ENCODE data around the gene ZMIZ2. TPM values are rescaled to one million over a fixed set of nuclear protein-coding genes. Genes with fewer than 3 reads are reported as not detected.

The ZMIZ2 gene
- total and polyA plus RNA-seq, 2 experiments from 2014 or later, result 15.5 to 46.1 TPM

DNA sequence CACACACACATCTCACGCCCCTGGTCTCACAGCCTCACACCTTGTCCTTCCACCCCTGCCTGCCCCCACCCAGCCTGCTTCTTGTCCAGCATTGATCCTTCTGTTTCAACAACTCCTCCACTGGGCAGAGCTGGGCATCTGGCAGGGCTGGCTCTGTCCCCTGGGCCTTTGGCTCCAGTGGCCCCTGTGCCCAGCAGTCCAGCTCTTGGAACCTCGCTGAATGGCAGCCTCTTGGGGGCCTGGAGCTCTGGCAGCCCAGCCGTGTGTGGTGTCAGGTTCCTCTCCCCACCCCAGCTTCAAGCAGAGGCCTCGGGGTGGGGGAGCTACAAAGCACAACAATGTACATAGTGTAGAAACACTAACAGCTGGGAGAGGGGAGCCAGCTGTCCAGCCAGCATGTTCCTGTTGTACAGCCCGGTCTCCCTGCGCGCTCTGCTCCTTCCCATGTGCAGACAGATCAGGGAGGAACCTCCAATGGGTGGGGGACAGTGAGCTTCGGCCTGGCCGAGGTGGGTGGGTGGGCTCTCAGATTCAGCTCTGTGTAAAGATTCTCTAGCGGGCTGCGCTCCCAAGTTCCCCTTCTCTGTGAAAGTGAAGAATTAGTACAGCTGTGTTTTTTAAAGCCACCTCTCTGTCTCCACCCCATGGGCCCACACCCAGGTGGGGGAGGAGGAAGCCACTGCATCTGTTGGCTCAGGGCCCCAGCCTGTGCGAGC lies 19.4 kb downstream of the ZMIZ2 start (continued):
- no peak for TF ChIP-seq ZNF462 (CRISPR knock-in tag; IDR thresholded peaks at IDR 0.05)
- TF ChIP-seq REST (IDR thresholded peaks at IDR 0.05; ENCODE audit: unreplicated experiment), result no peak

GRCh38 chr7:44768628-44769371 lies 20.2 kb downstream of the ZMIZ2 start:
- no peaks in the 10 kb centered on the region for H3K27me3 ChIP-seq (ENCODE audit: insufficient read depth)
- no peak overlapping the region for H3K27ac Mint-ChIP-seq
- H3F3A ChIP-seq (replicated peaks; ENCODE audit: low read depth), result 0 out of 2 replicates have a peak, but pooled peaks cover 3% of the 10 kb centered on the region

More at GRCh38 chr7:44768628-44769371, 20.2 kb downstream of the ZMIZ2 start:
- Histone ChIP-seq H3K4me3 (no peak overlapping the region), H3K36me3 (ENCODE audit: insufficient read depth) (peaks cover 5% of the 10 kb centered on the region; the same call in 1 of the 2 replicates), H3K4me1 (ENCODE audit: insufficient read depth) (peaks cover 16% of the 10 kb centered on the region; the same call in 1 of the 2 replicates), H3K27ac (ENCODE audit: low read depth) (peak overlapping the region; percentile 83; the same call in 1 of the 2 replicates), H3K9me2 (ENCODE audit: insufficient read depth) (no peaks in the 10 kb centered on the region), H3K79me2 (replicated peaks; ENCODE audit: insufficient read depth) (no peaks in the 10 kb centered on the region), H4K20me1 (replicated peaks; ENCODE audit: insufficient read depth) (peaks cover 7% of the 10 kb centered on the region; the same call in 1 of the 2 replicates), H3K4me2 (no peak overlapping the region), H2AFZ (no peak overlapping the region)
- ATAC-seq (peak; percentile 27), DNase-seq (ENCODE audit: low spot score) (no peak)
- Mint-ChIP-seq H3K36me3 (ENCODE audit: low read depth) (peaks cover 41% of the 10 kb centered on the region), H3K4me3 (no peak overlapping the region), H3K27me3 (ENCODE audit: insufficient read depth, low read depth, poor library complexity) (peaks cover 17% of the 10 kb centered on the region), H3K9me3 (no peaks in the 10 kb centered on the region), H3K4me1 (peaks cover 21% of the 10 kb centered on the region)
- no peak for TF ChIP-seq ZNF114 (CRISPR knock-in tag; IDR thresholded peaks at IDR 0.05)
- TF ChIP-seq POLR2AphosphoS5 (IDR thresholded peaks at IDR 0.05; ENCODE audit: low read depth), result peak; percentile 21

Data from GM23338 (cell line).